Prostate gland (tissue), 2 donors: ENCODE data around the gene ANKRD23. TPM values are rescaled to one million over a fixed set of nuclear protein-coding genes. Genes with fewer than 3 reads are reported as not detected.

Experiments used
- DNase-seq: peaks from one replicate; pipeline ENCODE4 v3.0.0-alpha.2; 2019; ENCODE audit warnings: low spot score
- H3K27ac ChIP-seq, 2 donors: fragments of 200-600 bp; sonication (generic); 2 replicates each; pipeline ENCODE4 v1.5.1; 2017 to 2019
- H3K27me3 ChIP-seq: fragments of 200-600 bp; sonication (generic); replicated peaks from 2 replicates; pipeline ENCODE4 v1.5.1; 2019; ENCODE audit not compliant: insufficient read depth
- H3K36me3 ChIP-seq, 2 donors: fragments of 200-600 bp; sonication (generic); 1 replicate in 1 of 2; 2 replicates in 1 of 2; pipeline versions ENCODE4 v1.5.1 to v1.8.1; 2017 to 2019
- H3K4me1 ChIP-seq: fragments of 200-600 bp; sonication (generic); replicated peaks from 2 replicates; pipeline ENCODE4 v1.5.1; 2019
- H3K4me3 ChIP-seq, 2 donors: fragments of 200-600 bp; sonication (generic); 2 replicates each; pipeline ENCODE4 v1.5.1; 2017 to 2019
- H3K9me3 ChIP-seq: fragments of 200-600 bp; sonication (generic); 2 replicates; pipeline ENCODE4 v1.5.1; 2017
- CTCF ChIP-seq, 4 experiments: fragments of 200-600 bp in 2 of 4; fragments of 450-650 bp in 2 of 4; sonication (generic) in 2 of 4; IDR thresholded peaks; 1 replicate in 3 of 4; 2 replicates in 1 of 4; pipeline ENCODE4 v1.5.1; 2016 to 2019; ENCODE audit warnings: antibody characterized with exemption in 4 of 4, mild to moderate bottlenecking in 2 of 4, moderate library complexity in 2 of 4
- POLR2A ChIP-seq: fragments of 450-650 bp; IDR thresholded peaks from one replicate; pipeline ENCODE4 v1.6.1; 2016; ENCODE audit warnings: antibody characterized with exemption, mild to moderate bottlenecking
- POLR2AphosphoS5 ChIP-seq: sonication (generic); formaldehyde crosslinking; IDR thresholded peaks from one replicate; pipeline ENCODE4 v1.6.1; 2017; ENCODE audit warnings: antibody characterized with exemption
- WGBS: methylation state at CpG from one replicate; pipeline ENCODE4 v1.1.5; 2018; 5-methylcytosine and 5-hydroxymethylcytosine counted together
- intact Hi-C: fragments of 100-400 bp; cut with DNase I; formaldehyde crosslinking; loops from one replicate; pipeline ENCODE4 v1.14.2; 2022
- total RNA-seq, 2 donors: library from RNA; depleted of rRNA; stranded (reverse); fragments of >200 nt; gene quantifications; one replicate each; pipeline ENCODE4 v1.1.0, GENCODE V29; 2016

The ANKRD23 gene
- total RNA-seq, 2 donors from 2014 or later, result 11.4 to 15.2 TPM

- intact Hi-C loops, result loop anchor here (5.0 kb wide), 1 partner anchor 39 kb away; the partner anchor contains the start of gene CNNM4
- 36% methylated on average over 15 of the region's 15 CpGs for WGBS
- H3K27ac ChIP-seq, result no peak overlapping the region
Measured at GRCh38 chr2:96801005-96801785, 42.6 kb downstream of the ANKRD23 start.

GRCh38 chr2:96800061-96801004 lies 43.5 kb downstream of the ANKRD23 start:
- Histone ChIP-seq H3K4me1 (no peaks in the 10 kb centered on the region), H3K9me3 (no peaks in the 10 kb centered on the region), H3K27ac (no peak overlapping the region), H3K36me3 (no peaks in the 10 kb centered on the region), H3K27me3 (no peaks in the 10 kb centered on the region), H3K4me3 (no peak overlapping the region)
- intact Hi-C loops, result loop anchor here (5.0 kb wide), 1 partner anchor 38 kb away; the partner anchor contains the start of gene CNNM4
- WGBS, result 84% methylated on average over 26 of the region's 27 CpGs
- no peak for TF ChIP-seq CTCF (IDR thresholded peaks at IDR 0.05)
- TF ChIP-seq POLR2AphosphoS5, result no peak
- TF ChIP-seq POLR2A, result no peak
- no peak for DNase-seq

More at GRCh38 chr2:96801005-96801785, 42.6 kb downstream of the ANKRD23 start:
- H3K9me3 ChIP-seq, result no peaks in the 10 kb centered on the region
- TF ChIP-seq POLR2A (no peak), CTCF (IDR thresholded peaks at IDR 0.05) (peak; percentile 75 to 95 (median 84)), POLR2AphosphoS5 (peak; percentile 39)
- H3K36me3 ChIP-seq, result no peaks in the 10 kb centered on the region
- H3K4me1 ChIP-seq, result no peaks in the 10 kb centered on the region
- H3K27me3 ChIP-seq, result no peaks in the 10 kb centered on the region
- H3K4me3 ChIP-seq, result no peak overlapping the region
- DNase-seq, result peak; percentile 83

GRCh38 chr2:96799623-96799935 lies 44.2 kb downstream of the ANKRD23 start:
- DNase-seq, result no peak
- 87% methylated on average over 8 of the region's 8 CpGs for WGBS
- intact Hi-C loops, result loop anchor here (5.0 kb wide), 1 partner anchor 257 kb away; no protein-coding TSS in a partner anchor
- no peak for TF ChIP-seq POLR2AphosphoS5
- Histone ChIP-seq H3K36me3 (no peaks in the 10 kb centered on the region), H3K27ac (no peak overlapping the region), H3K4me1 (no peaks in the 10 kb centered on the region), H3K9me3 (no peaks in the 10 kb centered on the region), H3K27me3 (no peaks in the 10 kb centered on the region), H3K4me3 (no peak overlapping the region)

- intact Hi-C loops, result loop anchor here (5.0 kb wide), 1 partner anchor 257 kb away; no protein-coding TSS in a partner anchor
- Histone ChIP-seq H3K9me3 (no peaks in the 10 kb centered on the region), H3K4me1 (no peaks in the 10 kb centered on the region), H3K36me3 (no peaks in the 10 kb centered on the region), H3K27me3 (no peaks in the 10 kb centered on the region), H3K27ac (no peak overlapping the region), H3K4me3 (no peak overlapping the region)
- TF ChIP-seq CTCF (IDR thresholded peaks at IDR 0.05), result no peak
- DNase-seq, result no peak
- 85% methylated on average over 23 of the region's 23 CpGs for WGBS
Measured at GRCh38 chr2:96798733-96799622, 44.8 kb downstream of the ANKRD23 start.
